CD4-positive, alpha-beta T cell (primary cell): Measurements from ENCODE around the gene ROCK2. TPM values are rescaled to one million over a fixed set of nuclear protein-coding genes. Genes with fewer than 3 reads are reported as not detected.

ENCODE experiments used
- ATAC-seq: fragments of 200-7000 bp; cut with Tn5 transposase; one replicate; pipeline ENCODE4 v1.10.0; 2022; ENCODE audit warnings: mild to moderate bottlenecking; ENCODE audit not compliant: poor library complexity
- CTCF ChIA-PET: fragments of 350-600 bp; sonication (Branson Sonifier 250); formaldehyde crosslinking; loops from one replicate; lab custom pipeline; 2021; ENCODE audit warnings: antibody characterized with exemption, inconsistent platforms; lab: Charles Lee
- POLR2A ChIA-PET: fragments of 350-600 bp; sonication (Branson Sonifier 250); formaldehyde crosslinking; loops from one replicate; lab custom pipeline; 2021; ENCODE audit warnings: antibody characterized with exemption, inconsistent platforms; lab: Charles Lee
- DNase-seq, 14 experiments: peaks; one replicate each; pipeline ENCODE4 v3.0.0-alpha.2; 2013 to 2020; ENCODE audit warnings: mixed read lengths in 2 of 14
- H3K27ac ChIP-seq, 2 donors: one replicate each; pipeline versions ENCODE4 v1.5.1 to v1.7.0; 2013; ENCODE audit warnings: low read length in 2 of 2, low read depth in 1 of 2, mild to moderate bottlenecking in 1 of 2
- H3K27me3 ChIP-seq, 2 experiments: 1 replicate in 1 of 2; 2 replicates in 1 of 2; pipeline versions ENCODE4 v1.6.1 to v1.7.0; 2013; ENCODE audit warnings: low read length in 2 of 2, control low read depth in 1 of 2, mild to moderate bottlenecking in 1 of 2, moderate library complexity in 1 of 2; ENCODE audit not compliant: insufficient read depth in 2 of 2, control insufficient read depth in 1 of 2
- H3K36me3 ChIP-seq: one replicate; pipeline ENCODE4 v1.6.1; 2013; ENCODE audit warnings: low read length, control low read depth; ENCODE audit not compliant: insufficient read depth
- H3K4me1 ChIP-seq: one replicate; pipeline ENCODE4 v1.6.1; 2013; ENCODE audit warnings: low read length, control low read depth; ENCODE audit not compliant: insufficient read depth
- H3K4me3 ChIP-seq: one replicate; pipeline ENCODE4 v1.5.1; 2013; ENCODE audit warnings: mild to moderate bottlenecking, low read length, moderate library complexity
- H3K9me3 ChIP-seq, 2 experiments: 1 replicate in 1 of 2; 2 replicates in 1 of 2; pipeline versions ENCODE4 v1.6.1 to v1.7.0; 2013; ENCODE audit warnings: low read length in 2 of 2, mild to moderate bottlenecking in 2 of 2, control low read depth in 1 of 2, moderate library complexity in 1 of 2; ENCODE audit not compliant: control insufficient read depth in 1 of 2, insufficient read depth in 1 of 2
- H3K27ac Mint-ChIP-seq: one replicate; pipeline ENCODE4 v1.8.0; 2020; ENCODE audit warnings: mixed read lengths
- H3K27me3 Mint-ChIP-seq: one replicate; pipeline ENCODE4 v1.8.0; 2021; ENCODE audit warnings: mixed read lengths
- H3K36me3 Mint-ChIP-seq: one replicate; pipeline ENCODE4 v1.8.0; 2021; ENCODE audit warnings: low read depth, mixed read lengths
- H3K4me1 Mint-ChIP-seq: one replicate; pipeline ENCODE4 v1.8.0; 2021; ENCODE audit warnings: low read depth, mixed read lengths
- H3K4me3 Mint-ChIP-seq: one replicate; pipeline ENCODE4 v1.8.0; 2020; ENCODE audit warnings: mild to moderate bottlenecking, mixed read lengths
- H3K9me3 Mint-ChIP-seq: one replicate; pipeline ENCODE4 v1.8.0; 2020; ENCODE audit warnings: mixed read lengths
- intact Hi-C, 2 experiments: fragments of 100-400 bp; cut with DNase I in 1 of 2; cut with micrococcal nuclease in 1 of 2; formaldehyde crosslinking; loops; one replicate each; pipeline versions ENCODE4 v1.15.1 to v1.9.0; 2023 to 2025; cut with DNase I, micrococcal nuclease
- total RNA-seq, 174 experiments: library from RNA in 2 of 174; stranded (reverse) in 2 of 174; gene quantifications; one replicate each; pipeline ENCODE4 v1.2.3 and lab custom pipeline; 2021 to 2026
- TF ChIP-seq, protein P1 (sequence below): fragments of 200-600 bp; IDR thresholded peaks from one replicate; pipeline ENCODE4 v1.8.0; 2022; ENCODE audit warnings: antibody characterized with exemption, mild to moderate bottlenecking

Gene ROCK2
- total RNA-seq, 2 experiments from 2014 or later, result 6.9 to 9.4 TPM

DNA sequence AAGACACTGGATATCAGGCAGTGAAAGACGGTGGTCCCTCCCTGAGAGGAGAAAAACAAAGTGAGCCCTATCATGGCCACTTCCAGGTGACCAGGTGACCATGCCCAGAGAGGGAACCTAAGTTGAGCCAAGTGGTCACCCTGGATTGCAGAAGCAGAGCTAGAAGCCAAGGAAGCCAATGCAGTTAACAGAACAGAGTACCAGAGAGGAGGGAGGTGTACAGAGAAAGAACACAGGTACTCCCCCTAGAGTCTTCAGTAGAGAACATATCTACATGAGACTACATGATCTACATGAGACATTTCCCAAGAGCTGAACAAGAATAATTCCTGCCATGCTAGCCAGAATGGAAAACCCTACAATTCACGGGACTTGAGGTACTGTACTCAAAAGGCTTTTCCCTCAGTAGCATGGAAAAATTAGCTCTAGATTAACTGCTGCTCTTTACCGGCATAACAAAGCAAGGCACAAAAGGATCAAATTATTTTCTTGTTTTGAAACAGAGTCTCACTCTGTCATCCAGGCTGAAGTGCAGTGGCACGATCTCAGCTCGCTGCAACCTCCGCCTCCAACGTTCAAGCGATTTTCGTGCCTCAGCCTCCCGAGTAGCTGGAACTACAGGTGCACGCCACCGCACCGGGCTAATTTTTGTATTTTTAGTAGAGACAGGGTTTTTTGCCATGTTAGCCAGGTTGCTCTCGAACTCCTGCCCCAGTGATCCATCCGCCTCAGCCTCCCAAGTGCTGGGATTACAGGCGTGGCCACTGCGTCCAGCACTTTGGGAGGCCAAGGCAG is 23.5 kb downstream of the ROCK2 start:
- no peaks in the 10 kb centered on the region for H3K4me1 ChIP-seq
- H3K9me3 Mint-ChIP-seq, result no peaks in the 10 kb centered on the region
- no peak overlapping the region for H3K4me3 Mint-ChIP-seq
- ChIA-PET POLR2A (interaction anchor here (0.7 kb wide), 1 partner anchor 150 kb away, joined by 3 read pairs; no protein-coding TSS in a partner anchor), CTCF (no interaction called here)
- H3K36me3 Mint-ChIP-seq, result peaks cover 4% of the 10 kb centered on the region
- no peak overlapping the region for H3K27ac Mint-ChIP-seq
- no peak for DNase-seq
- TF ChIP-seq, protein P1, sequence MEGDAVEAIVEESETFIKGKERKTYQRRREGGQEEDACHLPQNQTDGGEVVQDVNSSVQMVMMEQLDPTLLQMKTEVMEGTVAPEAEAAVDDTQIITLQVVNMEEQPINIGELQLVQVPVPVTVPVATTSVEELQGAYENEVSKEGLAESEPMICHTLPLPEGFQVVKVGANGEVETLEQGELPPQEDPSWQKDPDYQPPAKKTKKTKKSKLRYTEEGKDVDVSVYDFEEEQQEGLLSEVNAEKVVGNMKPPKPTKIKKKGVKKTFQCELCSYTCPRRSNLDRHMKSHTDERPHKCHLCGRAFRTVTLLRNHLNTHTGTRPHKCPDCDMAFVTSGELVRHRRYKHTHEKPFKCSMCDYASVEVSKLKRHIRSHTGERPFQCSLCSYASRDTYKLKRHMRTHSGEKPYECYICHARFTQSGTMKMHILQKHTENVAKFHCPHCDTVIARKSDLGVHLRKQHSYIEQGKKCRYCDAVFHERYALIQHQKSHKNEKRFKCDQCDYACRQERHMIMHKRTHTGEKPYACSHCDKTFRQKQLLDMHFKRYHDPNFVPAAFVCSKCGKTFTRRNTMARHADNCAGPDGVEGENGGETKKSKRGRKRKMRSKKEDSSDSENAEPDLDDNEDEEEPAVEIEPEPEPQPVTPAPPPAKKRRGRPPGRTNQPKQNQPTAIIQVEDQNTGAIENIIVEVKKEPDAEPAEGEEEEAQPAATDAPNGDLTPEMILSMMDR, result no peak
- H3K4me3 ChIP-seq, result no peak overlapping the region
- H3K27ac ChIP-seq, result no peak overlapping the region
- ATAC-seq, result no peak
- intact Hi-C loops, result no loop called here
- H3K9me3 ChIP-seq, result no peaks in the 10 kb centered on the region
- H3K27me3 Mint-ChIP-seq, result no peaks in the 10 kb centered on the region
- peaks cover 27% of the 10 kb centered on the region for H3K4me1 Mint-ChIP-seq
- H3K36me3 ChIP-seq, result no peaks in the 10 kb centered on the region
- H3K27me3 ChIP-seq, result no peaks in the 10 kb centered on the region

- TF ChIP-seq, protein P1, result no peak
- H3K36me3 Mint-ChIP-seq, result peaks cover 4% of the 10 kb centered on the region
- H3K27me3 ChIP-seq, result no peaks in the 10 kb centered on the region
- H3K4me1 ChIP-seq, result no peaks in the 10 kb centered on the region
- POLR2A ChIA-PET, result no interaction called here
- H3K27ac Mint-ChIP-seq, result no peak overlapping the region
- H3K9me3 Mint-ChIP-seq, result no peaks in the 10 kb centered on the region
- H3K4me3 Mint-ChIP-seq, result no peak overlapping the region
- H3K36me3 ChIP-seq, result no peaks in the 10 kb centered on the region
- no peaks in the 10 kb centered on the region for H3K27me3 Mint-ChIP-seq
- ATAC-seq (no peak), DNase-seq (no peak)
- H3K4me1 Mint-ChIP-seq, result peaks cover 27% of the 10 kb centered on the region
- CTCF ChIA-PET, result no interaction called here
- H3K27ac ChIP-seq, result no peak overlapping the region
- intact Hi-C loops, result no loop called here
- H3K9me3 ChIP-seq, result no peaks in the 10 kb centered on the region
- H3K4me3 ChIP-seq, result no peak overlapping the region
Observed at GRCh38 chr2:11319939-11320338, 24.5 kb downstream of the ROCK2 start.

- Mint-ChIP-seq H3K4me1 (peaks cover 38% of the 10 kb centered on the region), H3K27ac (no peak overlapping the region), H3K36me3 (peaks cover 4% of the 10 kb centered on the region), H3K9me3 (no peaks in the 10 kb centered on the region), H3K27me3 (no peaks in the 10 kb centered on the region), H3K4me3 (no peak overlapping the region)
- ChIA-PET CTCF (no interaction called here), POLR2A (no interaction called here)
- Histone ChIP-seq H3K9me3 (no peaks in the 10 kb centered on the region), H3K27me3 (no peaks in the 10 kb centered on the region), H3K4me1 (no peaks in the 10 kb centered on the region), H3K27ac (no peak overlapping the region), H3K36me3 (no peaks in the 10 kb centered on the region), H3K4me3 (no peak overlapping the region)
- intact Hi-C loops, result no loop called here
- no peak for DNase-seq
- TF ChIP-seq, protein P1, result no peak
- no peak for ATAC-seq
Observed at GRCh38 chr2:11315074-11315705, 29.2 kb downstream of the ROCK2 start.
